ENCODE measurements around the gene IRX4.
A peak's percentile ranks its signal among the peaks of the same experiment; 100 is the strongest.
"Not testable (repeated sequence)": the region's sequence is repeated elsewhere in the genome, so short reads cannot be mapped to it uniquely, and the experiment has no call there.

IRX4 gene

GRCh38 chr5:1876660-1877064, 6.1 kb downstream of the IRX4 start:
- H3K4me3 Mint-ChIP-seq, result no peak overlapping the region
- peaks cover 3% of the 10 kb centered on the region for H3K36me3 Mint-ChIP-seq (ENCODE audit: insufficient read depth)
- no peaks in the 10 kb centered on the region for H3K9me3 Mint-ChIP-seq
- ATAC-seq (replicated peaks; ENCODE audit: extremely low read depth, poor library complexity, severe bottlenecking), result no peak
- H3K27ac Mint-ChIP-seq (ENCODE audit: low read depth), result no peak overlapping the region
- H3K4me1 Mint-ChIP-seq, result peaks cover 17% of the 10 kb centered on the region
- H3K27me3 Mint-ChIP-seq, result peaks cover 69% of the 10 kb centered on the region
- DNase-seq (ENCODE audit: low spot score in 2 of 2), result no peak

GRCh38 chr5:1875843-1876659, 6.7 kb downstream of the IRX4 start:
- Mint-ChIP-seq H3K4me1 (peaks cover 17% of the 10 kb centered on the region), H3K9me3 (no peaks in the 10 kb centered on the region), H3K27ac (ENCODE audit: low read depth) (no peak overlapping the region), H3K27me3 (peaks cover 63% of the 10 kb centered on the region), H3K36me3 (ENCODE audit: insufficient read depth) (peaks cover 3% of the 10 kb centered on the region), H3K4me3 (no peak overlapping the region)
- ATAC-seq (replicated peaks; ENCODE audit: extremely low read depth, poor library complexity, severe bottlenecking) (no peak), DNase-seq (ENCODE audit: low spot score in 2 of 2) (no peak)

- H3K27me3 Mint-ChIP-seq, result peaks cover 56% of the 10 kb centered on the region
- no peak overlapping the region for H3K27ac Mint-ChIP-seq (ENCODE audit: low read depth)
- no peak overlapping the region for H3K4me3 Mint-ChIP-seq
- H3K9me3 Mint-ChIP-seq, result no peaks in the 10 kb centered on the region
- ATAC-seq (replicated peaks; ENCODE audit: extremely low read depth, poor library complexity, severe bottlenecking), result no peak
- H3K4me1 Mint-ChIP-seq, result peaks cover 15% of the 10 kb centered on the region
- DNase-seq (ENCODE audit: low spot score in 2 of 2), result no peak
- H3K36me3 Mint-ChIP-seq (ENCODE audit: insufficient read depth), result peaks cover 3% of the 10 kb centered on the region
Observed at GRCh38 chr5:1875281-1875842, 7.4 kb downstream of the IRX4 start.

- Mint-ChIP-seq H3K36me3 (ENCODE audit: insufficient read depth) (peaks cover 1% of the 10 kb centered on the region), H3K4me1 (peaks cover 11% of the 10 kb centered on the region), H3K4me3 (no peak overlapping the region), H3K27ac (ENCODE audit: low read depth) (no peak overlapping the region), H3K27me3 (peaks cover 50% of the 10 kb centered on the region), H3K9me3 (no peaks in the 10 kb centered on the region)
- DNase-seq (ENCODE audit: low spot score in 2 of 2), result no peak
- no peak for ATAC-seq (replicated peaks; ENCODE audit: extremely low read depth, poor library complexity, severe bottlenecking)
Observed at GRCh38 chr5:1874771-1875220, 7.9 kb downstream of the IRX4 start.

- no peak overlapping the region for H3K4me3 Mint-ChIP-seq
Observed at GRCh38 chr5:1874348-1874747, 8.4 kb downstream of the IRX4 start.

GRCh38 chr5:1873243-1873959, 9.3 kb downstream of the IRX4 start:
- no peak for DNase-seq (ENCODE audit: low spot score in 2 of 2)
- Mint-ChIP-seq H3K9me3 (no peaks in the 10 kb centered on the region), H3K36me3 (ENCODE audit: insufficient read depth) (peaks cover 1% of the 10 kb centered on the region), H3K27me3 (peaks cover 41% of the 10 kb centered on the region), H3K4me1 (peaks cover 11% of the 10 kb centered on the region), H3K4me3 (no peak overlapping the region), H3K27ac (ENCODE audit: low read depth) (no peak overlapping the region)
- no peak for ATAC-seq (replicated peaks; ENCODE audit: extremely low read depth, poor library complexity, severe bottlenecking)

More at GRCh38 chr5:1874348-1874747, 8.4 kb downstream of the IRX4 start:
- Mint-ChIP-seq H3K9me3 (no peaks in the 10 kb centered on the region), H3K4me1 (peaks cover 11% of the 10 kb centered on the region), H3K36me3 (ENCODE audit: insufficient read depth) (peaks cover 1% of the 10 kb centered on the region), H3K27ac (ENCODE audit: low read depth) (no peak overlapping the region), H3K27me3 (peaks cover 46% of the 10 kb centered on the region)
- ATAC-seq (replicated peaks; ENCODE audit: extremely low read depth, poor library complexity, severe bottlenecking) (no peak), DNase-seq (ENCODE audit: low spot score in 2 of 2) (no peak)

- ATAC-seq (replicated peaks; ENCODE audit: extremely low read depth, poor library complexity, severe bottlenecking) (no peak), DNase-seq (ENCODE audit: low spot score in 2 of 2) (no peak)
- peaks cover 1% of the 10 kb centered on the region for H3K36me3 Mint-ChIP-seq (ENCODE audit: insufficient read depth)
- no peak overlapping the region for H3K27ac Mint-ChIP-seq (ENCODE audit: low read depth)
- peaks cover 11% of the 10 kb centered on the region for H3K4me1 Mint-ChIP-seq
- peaks cover 51% of the 10 kb centered on the region for H3K27me3 Mint-ChIP-seq
- no peak overlapping the region for H3K4me3 Mint-ChIP-seq
- no peaks in the 10 kb centered on the region for H3K9me3 Mint-ChIP-seq
Observed at GRCh38 chr5:1871441-1871840, 11.3 kb downstream of the IRX4 start.

GRCh38 chr5:1870435-1871272, 12.1 kb downstream of the IRX4 start:
- H3K36me3 Mint-ChIP-seq (ENCODE audit: insufficient read depth); H3K27ac Mint-ChIP-seq (ENCODE audit: low read depth); ATAC-seq (replicated peaks; ENCODE audit: extremely low read depth, poor library complexity, severe bottlenecking); H3K4me1 Mint-ChIP-seq; DNase-seq (ENCODE audit: low spot score in 2 of 2); H3K4me3 Mint-ChIP-seq; H3K9me3 Mint-ChIP-seq: not testable (repeated sequence)
- H3K27me3 Mint-ChIP-seq, result peaks cover 49% of the 10 kb centered on the region

GRCh38 chr5:1868886-1869475, 13.7 kb downstream of the IRX4 start:
- ATAC-seq (replicated peaks; ENCODE audit: extremely low read depth, poor library complexity, severe bottlenecking) (no peak), DNase-seq (ENCODE audit: low spot score in 2 of 2) (no peak)
- H3K4me1 Mint-ChIP-seq, result peaks cover under 1% of the 10 kb centered on the region
- no peaks in the 10 kb centered on the region for H3K9me3 Mint-ChIP-seq
- peaks cover 49% of the 10 kb centered on the region for H3K27me3 Mint-ChIP-seq
- no peak overlapping the region for H3K4me3 Mint-ChIP-seq
- H3K27ac Mint-ChIP-seq (ENCODE audit: low read depth), result no peak overlapping the region
- no peaks in the 10 kb centered on the region for H3K36me3 Mint-ChIP-seq (ENCODE audit: insufficient read depth)

GRCh38 chr5:1867815-1868143, 14.9 kb downstream of the IRX4 start:
- Mint-ChIP-seq H3K4me1 (no peaks in the 10 kb centered on the region), H3K27ac (ENCODE audit: low read depth) (no peak overlapping the region), H3K27me3 (peaks cover 49% of the 10 kb centered on the region), H3K36me3 (ENCODE audit: insufficient read depth) (peaks cover 2% of the 10 kb centered on the region), H3K4me3 (no peak overlapping the region), H3K9me3 (no peaks in the 10 kb centered on the region)
- DNase-seq (ENCODE audit: low spot score in 2 of 2), result no peak
- no peak for ATAC-seq (replicated peaks; ENCODE audit: extremely low read depth, poor library complexity, severe bottlenecking)

- no peaks in the 10 kb centered on the region for H3K9me3 Mint-ChIP-seq
- H3K4me1 Mint-ChIP-seq, result no peaks in the 10 kb centered on the region
- ATAC-seq (replicated peaks; ENCODE audit: extremely low read depth, poor library complexity, severe bottlenecking) (peak; percentile 43), DNase-seq (ENCODE audit: low spot score in 2 of 2) (no peak)
- H3K36me3 Mint-ChIP-seq (ENCODE audit: insufficient read depth), result peaks cover 2% of the 10 kb centered on the region
- H3K27me3 Mint-ChIP-seq, result peaks cover 48% of the 10 kb centered on the region
- no peak overlapping the region for H3K27ac Mint-ChIP-seq (ENCODE audit: low read depth)
- H3K4me3 Mint-ChIP-seq, result no peak overlapping the region
Observed at GRCh38 chr5:1867114-1867814, 15.5 kb downstream of the IRX4 start.

Measured in central memory CD8-positive, alpha-beta T cell (primary cell).